ENCODE results near the gene INTS13.

The INTS13 gene

DNA sequence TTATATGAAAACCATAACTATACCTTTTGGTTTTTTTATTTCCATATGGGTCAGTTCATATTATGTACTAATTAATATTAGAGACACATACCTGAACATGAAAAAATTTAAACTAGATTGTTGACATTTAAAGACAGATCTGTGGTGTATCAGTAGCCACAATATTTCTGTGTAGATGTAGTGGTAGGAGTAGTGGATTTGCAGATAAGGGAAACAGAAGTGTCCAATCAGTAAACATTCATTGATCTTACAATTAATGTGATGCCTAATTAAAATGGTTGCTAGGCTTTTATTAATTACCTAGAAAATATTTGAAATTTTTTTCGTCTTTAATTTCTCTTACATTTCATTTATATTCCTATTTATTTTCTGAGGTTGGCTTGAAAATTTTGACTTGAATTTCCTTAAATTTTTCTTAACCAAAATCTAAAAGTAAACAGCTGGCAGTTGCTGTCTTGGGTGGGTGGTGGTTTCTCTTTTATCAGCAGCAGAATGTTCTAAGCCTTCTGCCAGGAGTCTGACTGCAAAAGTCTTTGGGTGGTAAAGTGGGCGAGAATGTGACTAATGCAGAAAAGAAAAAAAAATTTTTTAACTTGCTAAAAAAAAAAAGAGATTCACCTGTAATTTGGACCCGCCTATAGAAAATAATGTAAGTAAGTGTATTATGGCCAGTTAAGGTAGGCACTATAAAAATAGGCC lies 2.9 kb upstream of the INTS13 start:
- no peaks in the 10 kb centered on the region for H3K9me3 Mint-ChIP-seq
- DNase-seq (ENCODE audit: low spot score) = no peak
- peak overlapping the region; percentile 99 for H3K4me3 Mint-ChIP-seq
- peaks cover 48% of the 10 kb centered on the region for H3K4me1 Mint-ChIP-seq (ENCODE audit: low read depth)
- peaks cover 45% of the 10 kb centered on the region for H3K36me3 Mint-ChIP-seq (ENCODE audit: low read depth)
- no peaks in the 10 kb centered on the region for H3K27me3 Mint-ChIP-seq (ENCODE audit: low read depth)
- H3K27ac Mint-ChIP-seq = peak overlapping the region; percentile 94

GRCh38 chr12:26939953-26940352 lies 2.2 kb upstream of the INTS13 start:
- Mint-ChIP-seq H3K36me3 (ENCODE audit: low read depth) (peaks cover 45% of the 10 kb centered on the region), H3K9me3 (no peaks in the 10 kb centered on the region), H3K27me3 (ENCODE audit: low read depth) (no peaks in the 10 kb centered on the region), H3K4me3 (peak overlapping the region; percentile 99), H3K27ac (peak overlapping the region; percentile 94), H3K4me1 (ENCODE audit: low read depth) (peaks cover 52% of the 10 kb centered on the region)
- no peak for DNase-seq (ENCODE audit: low spot score)

GRCh38 chr12:26939192-26939832 lies 1.5 kb upstream of the INTS13 start:
- H3K36me3 Mint-ChIP-seq (ENCODE audit: low read depth) = peaks cover 47% of the 10 kb centered on the region
- H3K4me3 Mint-ChIP-seq = peak overlapping the region; percentile 99
- no peaks in the 10 kb centered on the region for H3K9me3 Mint-ChIP-seq
- peaks cover 55% of the 10 kb centered on the region for H3K4me1 Mint-ChIP-seq (ENCODE audit: low read depth)
- no peaks in the 10 kb centered on the region for H3K27me3 Mint-ChIP-seq (ENCODE audit: low read depth)
- no peak for DNase-seq (ENCODE audit: low spot score)
- H3K27ac Mint-ChIP-seq = peak overlapping the region; percentile 94

DNA sequence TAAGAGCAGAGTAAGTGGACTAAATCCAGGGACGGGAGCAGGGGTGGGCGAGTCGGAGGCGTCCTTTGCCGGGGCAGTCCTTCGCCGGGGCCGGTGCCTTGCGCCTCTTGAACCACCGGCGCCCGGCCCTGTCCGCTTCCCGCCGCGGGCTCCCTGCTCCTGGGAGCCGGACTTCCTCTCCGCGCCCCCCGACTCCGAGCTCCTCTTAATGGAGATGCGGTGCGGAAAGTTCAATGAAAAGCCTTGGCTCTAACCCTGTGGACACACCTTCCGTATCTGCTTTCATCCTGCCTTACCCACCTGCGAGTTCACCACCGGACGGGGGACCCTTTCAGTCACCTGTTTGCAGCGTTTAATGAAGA lies 901 bp upstream of the INTS13 start:
- DNase-seq (ENCODE audit: low spot score) = no peak
- H3K9me3 Mint-ChIP-seq = no peaks in the 10 kb centered on the region
- H3K4me3 Mint-ChIP-seq = peak overlapping the region; percentile 99
- peaks cover 46% of the 10 kb centered on the region for H3K36me3 Mint-ChIP-seq (ENCODE audit: low read depth)
- peak overlapping the region; percentile 94 for H3K27ac Mint-ChIP-seq
- H3K4me1 Mint-ChIP-seq (ENCODE audit: low read depth) = peaks cover 52% of the 10 kb centered on the region
- no peaks in the 10 kb centered on the region for H3K27me3 Mint-ChIP-seq (ENCODE audit: low read depth)

DNA sequence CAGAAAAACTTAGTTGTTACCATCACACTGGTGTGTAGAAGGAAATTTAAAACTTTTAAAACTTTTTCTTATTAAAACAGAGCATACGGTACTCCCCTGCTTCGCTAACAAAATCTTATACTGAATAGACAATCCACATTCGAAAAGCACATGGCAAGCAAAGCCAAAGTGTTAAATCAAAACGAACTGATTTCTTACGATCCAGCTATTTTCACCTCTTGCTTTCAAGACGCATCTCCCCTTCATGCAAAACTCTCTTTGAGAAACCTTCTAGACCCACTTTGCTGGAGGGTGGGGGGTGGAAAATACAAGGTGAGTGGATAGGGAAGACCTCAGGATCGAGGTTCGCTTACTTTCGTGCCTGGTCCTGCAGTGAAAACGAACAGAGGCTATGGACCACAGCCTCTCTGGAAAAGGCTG lies 328 bp downstream of the INTS13 start:
- DNase-seq (ENCODE audit: low spot score) = no peak
- peak overlapping the region; percentile 99 for H3K4me3 Mint-ChIP-seq
- peak overlapping the region; percentile 94 for H3K27ac Mint-ChIP-seq
- H3K36me3 Mint-ChIP-seq (ENCODE audit: low read depth) = peaks cover 47% of the 10 kb centered on the region
- H3K4me1 Mint-ChIP-seq (ENCODE audit: low read depth) = peaks cover 52% of the 10 kb centered on the region
- H3K27me3 Mint-ChIP-seq (ENCODE audit: low read depth) = no peaks in the 10 kb centered on the region
- no peaks in the 10 kb centered on the region for H3K9me3 Mint-ChIP-seq

DNA sequence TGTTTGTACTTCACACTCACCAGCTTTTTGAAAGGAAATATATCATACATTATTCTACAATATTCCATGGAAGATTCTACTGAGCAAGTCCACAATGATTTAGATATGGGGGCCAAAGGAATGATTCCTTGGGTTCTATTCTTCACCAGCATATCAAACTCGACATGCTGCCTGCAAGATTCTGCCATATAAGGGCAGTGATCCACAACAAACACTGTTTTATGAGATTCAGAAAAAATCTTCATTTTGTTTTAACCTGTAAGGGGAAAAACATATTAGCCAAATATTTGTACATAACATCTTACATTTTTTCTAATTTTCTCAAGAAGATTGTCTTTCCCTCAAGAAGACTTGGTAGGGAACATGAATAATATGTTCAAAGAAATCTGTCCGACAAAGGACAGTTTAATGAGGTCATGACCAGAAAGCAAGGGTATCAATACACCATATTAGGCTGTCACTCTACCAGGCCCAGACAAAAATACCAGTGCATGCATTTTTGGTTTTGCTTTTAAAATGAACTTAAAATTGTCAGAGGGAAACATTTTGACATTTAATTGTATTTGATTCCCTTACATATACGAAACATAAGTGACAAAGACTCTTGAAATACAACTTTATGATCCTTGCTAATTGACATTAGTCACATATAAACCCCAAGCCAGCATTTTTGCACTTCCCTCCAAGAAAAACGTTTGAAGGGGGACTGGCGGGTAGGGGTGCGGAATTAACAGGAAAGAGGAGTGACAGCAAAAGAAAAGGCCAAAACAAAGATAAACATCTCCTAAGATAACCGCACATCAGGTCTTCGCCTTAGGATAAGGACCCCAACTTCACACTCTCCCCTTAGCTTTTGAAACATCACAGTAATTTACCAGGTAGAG lies 980 bp downstream of the INTS13 start:
- peaks cover 50% of the 10 kb centered on the region for H3K36me3 Mint-ChIP-seq (ENCODE audit: low read depth)
- H3K4me3 Mint-ChIP-seq = peak overlapping the region; percentile 99
- no peaks in the 10 kb centered on the region for H3K27me3 Mint-ChIP-seq (ENCODE audit: low read depth)
- DNase-seq (ENCODE audit: low spot score) = peak; percentile 30
- peak overlapping the region; percentile 94 for H3K27ac Mint-ChIP-seq
- no peaks in the 10 kb centered on the region for H3K9me3 Mint-ChIP-seq
- peaks cover 52% of the 10 kb centered on the region for H3K4me1 Mint-ChIP-seq (ENCODE audit: low read depth)

DNA sequence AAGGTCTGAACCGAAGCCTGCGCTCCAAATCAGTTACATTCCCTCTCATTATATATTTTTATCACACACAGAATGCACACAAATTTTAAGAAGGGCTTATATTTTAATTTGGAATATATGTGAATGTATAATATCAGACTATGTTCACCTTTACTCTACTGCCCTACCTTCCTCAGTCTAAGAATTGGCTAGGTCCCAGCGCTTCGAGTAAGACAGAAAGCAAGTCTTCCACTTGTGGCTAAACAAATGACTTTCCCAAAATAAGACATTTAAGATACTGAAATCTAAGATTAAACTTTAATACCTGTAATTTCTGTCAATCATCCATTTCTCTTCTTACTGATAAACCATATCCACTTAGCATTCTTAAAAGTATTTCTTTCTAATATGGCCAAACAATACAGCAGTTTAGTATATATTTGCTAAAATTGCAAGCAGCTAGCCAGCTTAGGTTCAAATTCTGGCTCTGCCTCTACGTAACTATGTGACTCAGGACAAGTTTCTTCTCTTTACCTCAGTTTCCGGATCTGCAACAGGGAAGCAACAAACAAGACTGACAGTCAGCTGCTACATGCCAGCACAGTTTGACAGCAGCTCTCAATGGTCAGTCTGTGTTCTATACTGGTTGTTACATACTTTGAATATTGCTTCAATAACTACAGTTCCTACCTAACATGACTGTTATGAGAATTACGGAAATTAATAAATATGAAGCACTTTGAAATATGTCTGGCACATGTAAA lies 2.0 kb downstream of the INTS13 start:
- Mint-ChIP-seq H3K4me1 (ENCODE audit: low read depth) (peaks cover 51% of the 10 kb centered on the region), H3K27me3 (ENCODE audit: low read depth) (no peaks in the 10 kb centered on the region), H3K27ac (peak overlapping the region; percentile 94), H3K4me3 (peak overlapping the region; percentile 99), H3K9me3 (no peaks in the 10 kb centered on the region), H3K36me3 (ENCODE audit: low read depth) (peaks cover 51% of the 10 kb centered on the region)
- no peak for DNase-seq (ENCODE audit: low spot score)

DNA sequence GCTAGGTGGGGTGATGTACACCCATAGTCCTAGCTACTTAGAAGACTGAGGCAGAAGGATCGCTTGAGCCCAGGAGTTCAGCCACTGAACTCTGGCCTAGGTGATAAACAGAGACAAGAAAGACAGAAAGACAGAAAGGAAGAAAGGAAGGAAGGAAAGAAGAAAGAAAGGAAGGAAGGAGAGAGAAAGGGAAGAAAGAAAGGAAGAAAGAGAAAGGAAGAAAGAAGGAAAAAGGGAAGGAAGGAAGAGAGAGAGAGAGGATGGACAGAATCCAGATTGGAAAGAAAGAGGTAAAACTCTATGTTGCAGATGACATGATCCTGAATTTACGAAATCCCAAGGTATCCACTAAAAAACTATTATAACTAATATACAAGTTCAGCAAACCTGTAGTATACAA lies 8.2 kb downstream of the INTS13 start:
- Mint-ChIP-seq H3K4me3 (no peak overlapping the region), H3K27ac (no peak overlapping the region), H3K27me3 (ENCODE audit: low read depth) (no peaks in the 10 kb centered on the region), H3K4me1 (ENCODE audit: low read depth) (peaks cover 35% of the 10 kb centered on the region), H3K9me3 (no peaks in the 10 kb centered on the region), H3K36me3 (ENCODE audit: low read depth) (peaks cover 64% of the 10 kb centered on the region)
- DNase-seq (ENCODE audit: low spot score) = no peak

GRCh38 chr12:26928661-26929060 lies 9.1 kb downstream of the INTS13 start:
- H3K27me3 Mint-ChIP-seq (ENCODE audit: low read depth) = no peaks in the 10 kb centered on the region
- H3K4me3 Mint-ChIP-seq = no peak overlapping the region
- no peak overlapping the region for H3K27ac Mint-ChIP-seq
- peaks cover 61% of the 10 kb centered on the region for H3K36me3 Mint-ChIP-seq (ENCODE audit: low read depth)
- peaks cover 30% of the 10 kb centered on the region for H3K4me1 Mint-ChIP-seq (ENCODE audit: low read depth)
- H3K9me3 Mint-ChIP-seq = no peaks in the 10 kb centered on the region
- no peak for DNase-seq (ENCODE audit: low spot score)

DNA sequence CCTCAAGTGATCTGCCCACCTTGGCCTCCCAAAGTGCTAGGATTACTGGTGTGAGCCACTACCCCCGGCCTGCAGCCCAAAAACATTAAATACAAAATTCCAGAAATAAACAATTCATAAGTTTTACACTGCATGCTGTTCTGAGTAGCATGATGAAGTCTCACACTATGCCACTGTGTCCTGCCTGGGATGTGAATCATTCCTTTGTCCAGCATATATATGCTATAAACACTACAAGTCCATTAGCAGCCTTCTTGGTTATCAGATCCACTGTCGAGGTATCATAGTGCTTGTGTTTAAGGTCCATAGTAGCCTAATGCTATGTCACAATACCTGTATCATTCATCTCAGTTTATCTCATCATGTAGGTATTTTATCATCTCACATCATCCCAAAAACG lies 15.9 kb downstream of the INTS13 start:
- no peak overlapping the region for H3K4me3 Mint-ChIP-seq
- no peaks in the 10 kb centered on the region for H3K9me3 Mint-ChIP-seq
- H3K27me3 Mint-ChIP-seq (ENCODE audit: low read depth) = no peaks in the 10 kb centered on the region
- peaks cover 2% of the 10 kb centered on the region for H3K4me1 Mint-ChIP-seq (ENCODE audit: low read depth)
- no peak overlapping the region for H3K27ac Mint-ChIP-seq
- no peak for DNase-seq (ENCODE audit: low spot score)
- H3K36me3 Mint-ChIP-seq (ENCODE audit: low read depth) = peaks cover 47% of the 10 kb centered on the region

- no peaks in the 10 kb centered on the region for H3K27me3 Mint-ChIP-seq (ENCODE audit: low read depth)
- no peaks in the 10 kb centered on the region for H3K9me3 Mint-ChIP-seq
- peaks cover 2% of the 10 kb centered on the region for H3K4me1 Mint-ChIP-seq (ENCODE audit: low read depth)
- no peak overlapping the region for H3K4me3 Mint-ChIP-seq
- H3K36me3 Mint-ChIP-seq (ENCODE audit: low read depth) = peaks cover 50% of the 10 kb centered on the region
- no peak overlapping the region for H3K27ac Mint-ChIP-seq
- DNase-seq (ENCODE audit: low spot score) = no peak
Observed at GRCh38 chr12:26919216-26919555, 18.6 kb downstream of the INTS13 start.

- Mint-ChIP-seq H3K27me3 (ENCODE audit: low read depth) (no peaks in the 10 kb centered on the region), H3K27ac (no peak overlapping the region), H3K9me3 (no peaks in the 10 kb centered on the region), H3K4me1 (ENCODE audit: low read depth) (peaks cover under 1% of the 10 kb centered on the region), H3K36me3 (ENCODE audit: low read depth) (peaks cover 46% of the 10 kb centered on the region), H3K4me3 (no peak overlapping the region)
- DNase-seq (ENCODE audit: low spot score) = no peak
Observed at GRCh38 chr12:26918321-26919215, 19.2 kb downstream of the INTS13 start.

GRCh38 chr12:26906704-26907103 lies 31.1 kb downstream of the INTS13 start:
- Mint-ChIP-seq H3K4me3 (no peak overlapping the region), H3K27me3 (ENCODE audit: low read depth) (no peaks in the 10 kb centered on the region), H3K9me3 (peaks cover 16% of the 10 kb centered on the region), H3K27ac (peak overlapping the region; percentile 60), H3K4me1 (ENCODE audit: low read depth) (peaks cover 14% of the 10 kb centered on the region), H3K36me3 (ENCODE audit: low read depth) (peaks cover 74% of the 10 kb centered on the region)
- no peak for DNase-seq (ENCODE audit: low spot score)

Measured in T-helper 2 cell treated with Interferon-gamma antibody and Interleukin-4, amounts not matched to agents 5 μg/mL and 100 μg/mL, for 36 hours (primary cell).